ENCODE data around the gene ANKRD29. TPM values are rescaled to one million over a fixed set of nuclear protein-coding genes. Genes with fewer than 3 reads are reported as not detected.

ANKRD29 gene
- total and polyA plus RNA-seq, 9 of the 15 experiments (the other 6 are each of a cell fraction or from before 2014, with no cell fraction given) = 0.36 TPM; not detected in 8

DNA sequence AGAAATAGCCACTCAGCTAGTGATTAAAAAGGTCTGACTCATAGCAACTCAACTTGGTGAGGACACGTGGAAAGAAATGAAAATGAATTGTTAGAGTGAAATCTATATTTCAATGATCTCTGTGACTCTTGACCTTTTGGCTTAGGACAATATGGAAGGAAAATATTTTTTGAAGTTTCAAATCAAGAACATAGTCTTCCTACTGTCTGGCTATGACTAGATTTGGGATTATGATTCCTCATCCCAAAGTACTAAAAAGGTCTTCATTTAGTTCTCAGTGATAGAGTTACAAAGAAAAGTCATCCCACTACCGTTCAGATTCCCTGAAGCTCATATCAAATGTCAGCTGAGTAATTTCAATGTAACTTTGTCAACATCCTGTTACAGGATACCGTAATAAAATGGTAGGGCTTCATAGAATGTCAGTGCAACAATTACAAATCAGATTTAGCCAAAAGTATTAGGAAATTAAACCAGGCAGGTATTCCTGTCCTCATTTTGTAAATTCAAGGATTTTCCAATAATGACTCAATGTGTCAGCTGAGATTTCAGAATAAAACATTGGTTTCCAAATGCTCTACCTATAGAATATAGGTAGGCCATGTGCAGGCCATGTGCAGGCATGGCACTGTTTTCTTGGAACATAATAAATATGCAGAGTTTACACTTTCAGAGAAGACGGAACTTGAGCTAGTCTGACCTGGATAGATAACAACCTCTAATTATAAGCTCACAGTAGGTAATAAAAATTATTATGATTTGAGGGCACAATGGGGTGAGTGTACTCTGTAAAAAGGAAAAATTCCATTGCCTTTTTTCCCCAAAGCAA lies 36.0 kb downstream of the ANKRD29 start (continued):
- TF ChIP-seq ELK1 (CRISPR knock-in tag; IDR thresholded peaks at IDR 0.05) (no peak), FOXJ2 (tag; IDR thresholded peaks at IDR 0.05) (no peak)

GRCh38 chr18:23623040-23623439 lies 39.7 kb downstream of the ANKRD29 start:
- H3K4me1 ChIP-seq (replicated peaks in 1 of 2; ENCODE audit: control insufficient read depth in 2 of 2, insufficient read depth in 2 of 2, low read length in 2 of 2) = peaks cover 0 to 8% of the 10 kb centered on the region in 2 experiments; a peak in 3 of 5 replicates
- H2AFZ ChIP-seq (ENCODE audit: low read depth, low read length) = no peak overlapping the region
- ChIA-PET POLR2A (no interaction called here), CTCF (ENCODE audit: low intra/inter-chr PET ratio) (interaction anchor here (0.7 to 1.8 kb wide), 3 partner anchors 80 to 864 kb away, joined by 3 to 11 read pairs (median 3); no protein-coding TSS in a partner anchor)
- no peaks in the 10 kb centered on the region for H3K79me2 ChIP-seq (ENCODE audit: control insufficient read depth, insufficient read depth, low read length)
- peaks cover 3% of the 10 kb centered on the region for H3K9me1 ChIP-seq (ENCODE audit: control insufficient read depth, insufficient read depth, low read length)
- FAIRE-seq = no peak
- H3K27me3 ChIP-seq (ENCODE audit: control insufficient read depth in 2 of 2, insufficient read depth in 2 of 2, low read length in 2 of 2) = peaks cover 24 to 26% of the 10 kb centered on the region in 2 experiments
- in situ Hi-C loops (cut with MboI) (no loop called here), intact Hi-C loops (cut with micrococcal nuclease) (loop anchor here (2.0 to 10.0 kb wide), 3 partner anchors 190 to 494 kb away; no protein-coding TSS in a partner anchor)
- H3K9ac ChIP-seq (ENCODE audit: insufficient read depth in 1 of 2, low read depth in 2 of 2, low read length in 2 of 2) = no peak overlapping the region
- no TSS peak for BruUV-seq (replicated peaks)
- H3K36me3 ChIP-seq (ENCODE audit: control insufficient read depth, insufficient read depth, low read length) = no peaks in the 10 kb centered on the region
- no peak overlapping the region for H3K4me3 ChIP-seq
- H3K9me3 ChIP-seq (replicated peaks; ENCODE audit: control insufficient read depth, insufficient read depth, low read depth, low read length) = no peaks in the 10 kb centered on the region
- 12% methylated on average over 3 of the region's 3 CpGs for WGBS (ENCODE audit: insufficient coverage, low coverage, missing lambda C conversion rate)
- no peak for ATAC-seq
- H3K27ac ChIP-seq (ENCODE audit: extremely low read depth, low read depth, low read length) = no peak overlapping the region
- no peak overlapping the region for H3K4me2 ChIP-seq (ENCODE audit: insufficient read depth, low read length)
- TF ChIP-seq CBX1 (IDR thresholded peaks at IDR 0.05; ENCODE audit: low read depth) (no peak), SMAD3 (CRISPR knock-in tag; conservative IDR thresholded peaks at IDR 0.05) (no peak), ZNF785 (CRISPR knock-in tag; IDR thresholded peaks at IDR 0.05) (no peak), ZNF584 (CRISPR knock-in tag; IDR thresholded peaks at IDR 0.05; ENCODE audit: low read depth) (no peak), TCF3 (CRISPR knock-in tag; IDR thresholded peaks at IDR 0.05) (no peak), POLR3A (IDR thresholded peaks at IDR 0.05; ENCODE audit: borderline replicate concordance, extremely low read depth, insufficient read depth, insufficient read length) (no peak), CBFB (CRISPR knock-in tag; IDR thresholded peaks at IDR 0.05) (no peak), THRA (IDR thresholded peaks at IDR 0.05) (no peak)
- peaks cover 4% of the 10 kb centered on the region; the same call in 1 of the 2 replicates for H4K20me1 ChIP-seq (replicated peaks; ENCODE audit: control insufficient read depth, insufficient read depth, low read length)
- DNase-seq (ENCODE audit: extremely low read depth in 1 of 4, low spot score in 3 of 4) = no peak
